ENCODE measurements around the gene ERBIN. TPM values are rescaled to one million over a fixed set of nuclear protein-coding genes. Genes with fewer than 3 reads are reported as not detected.
A peak's percentile ranks its signal among the peaks of the same experiment; 100 is the strongest.

The ERBIN gene
- total and polyA plus RNA-seq, 2 of the 8 experiments (the other 6 are each of a cell fraction or from before 2014, with no cell fraction given) = 7.7 to 33.2 TPM

DNA sequence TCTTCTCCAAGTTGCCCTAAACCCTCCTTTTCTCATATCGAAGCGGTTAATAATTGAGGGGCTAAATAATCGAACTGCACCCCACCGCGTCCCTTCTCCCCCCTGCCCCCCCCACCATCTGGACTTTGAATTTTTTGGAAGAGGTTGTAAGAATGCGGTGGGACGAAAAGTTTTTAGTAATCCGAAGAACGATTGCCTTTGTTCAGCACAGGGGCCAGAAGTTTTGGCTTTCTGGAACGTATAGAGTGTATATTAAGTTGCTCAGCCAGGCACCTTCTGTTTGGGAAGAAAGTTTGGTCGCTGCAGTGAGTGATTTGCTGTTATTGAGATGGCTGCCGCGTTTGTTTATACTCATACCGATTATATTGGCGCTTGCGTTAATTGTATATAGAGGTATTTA, 518 bp downstream of the ERBIN start:
- Histone ChIP-seq H3K27me3 (replicated peaks in 1 of 4; ENCODE audit: control insufficient read depth in 3 of 4, extremely low read depth in 1 of 4, insufficient read depth in 3 of 4, low read length in 3 of 4) (peaks cover 0 to 6% (median 1%) of the 10 kb centered on the region in 4 experiments; a peak in 4 of 7 replicates), H2BK20ac (ENCODE audit: low read length) (no peak overlapping the region), H4K20me1 (replicated peaks in 1 of 2; ENCODE audit: control insufficient read depth in 1 of 2, insufficient read depth in 2 of 2, low read length in 2 of 2) (no peaks in the 10 kb centered on the region), H3K4ac (replicated peaks; ENCODE audit: insufficient read length, low read depth, low read length) (peak overlapping the region; percentile 65), H3K9ac (replicated peaks in 1 of 4; ENCODE audit: extremely low read depth in 1 of 4, low read depth in 3 of 4, low read length in 3 of 4) (peak overlapping the region in 3 of 4 experiments; percentile 95 to 96 (median 95); a peak in 6 of 7 replicates), H3K4me2 (ENCODE audit: insufficient read depth in 1 of 2, low read depth in 2 of 2, low read length in 2 of 2) (peak overlapping the region; percentile 83 to 86), H4K91ac (replicated peaks; ENCODE audit: insufficient read length, low read length) (no peak overlapping the region), H3K79me2 (ENCODE audit: control insufficient read depth in 1 of 2, insufficient read depth in 2 of 2, low read length in 2 of 2) (peaks cover 17 to 57% of the 10 kb centered on the region in 2 experiments; a peak in 3 of 4 replicates), H2BK12ac (ENCODE audit: low read depth, low read length) (no peak overlapping the region), H2AK5ac (ENCODE audit: low read depth, low read length) (no peak overlapping the region), H2BK5ac (ENCODE audit: low read depth, low read length) (peak overlapping the region; percentile 95), H3K14ac (ENCODE audit: insufficient read length) (no peak overlapping the region), H3K36me3 (ENCODE audit: control insufficient read depth in 2 of 4, insufficient read depth in 4 of 4, low read length in 3 of 4) (no peaks in the 10 kb centered on the region), H3K4me1 (replicated peaks in 1 of 4; ENCODE audit: control insufficient read depth in 3 of 4, insufficient read depth in 4 of 4, low read length in 3 of 4) (peaks cover 0 to 3% (median 0%) of the 10 kb centered on the region in 4 experiments; a peak in 1 of 7 replicates), H4K5ac (ENCODE audit: insufficient read length, low read depth, low read length) (peak overlapping the region; percentile 91), H2BK15ac (ENCODE audit: low read length) (no peak overlapping the region; the same call in 1 of the 2 replicates), H3K56ac (replicated peaks; ENCODE audit: insufficient read length, low read depth, low read length) (peak overlapping the region; percentile 19), H3K27ac (ENCODE audit: low read depth, low read length) (peak overlapping the region; percentile 94; the same call in 1 of the 2 replicates), H3K4me3 (ENCODE audit: extremely low read depth in 1 of 4, insufficient read depth in 2 of 4, low read depth in 3 of 4, low read length in 4 of 4) (peak overlapping the region; percentile 80 to 97 (median 96)), H4K8ac (ENCODE audit: extremely low read depth, insufficient read depth, low read length) (no peak overlapping the region), H3K18ac (ENCODE audit: extremely low read depth, low read length) (0 out of 2 replicates have a peak overlapping the region, but pooled peaks have one; percentile 13), H3K23me2 (ENCODE audit: low read depth, low read length) (peaks cover 5% of the 10 kb centered on the region; the same call in 1 of the 2 replicates), H2AFZ (ENCODE audit: low read length) (peak overlapping the region; percentile 6; the same call in 1 of the 2 replicates), H3K23ac (ENCODE audit: insufficient read length) (no peak overlapping the region), H2BK120ac (replicated peaks; ENCODE audit: low read depth, low read length) (no peak overlapping the region), H3K9me3 (ENCODE audit: insufficient read depth in 2 of 2, low read depth in 1 of 2, low read length in 1 of 2) (no peaks in the 10 kb centered on the region), H3K79me1 (ENCODE audit: low read depth, low read length) (no peaks in the 10 kb centered on the region)
- FAIRE-seq (no peak), DNase-seq (ENCODE audit: low read depth in 1 of 2, low spot score in 2 of 2) (no peak)
- 0% methylated on average over 16 of the region's 16 CpGs; no CpG with 5 or more reads in 1 of the 2 experiments for WGBS, 2 experiments (ENCODE audit: extremely low coverage in 1 of 2, insufficient coverage in 1 of 2, insufficient read length in 1 of 2, insufficient replicate concordance in 2 of 2, low coverage in 1 of 2, low lambda C conversion rate in 2 of 2, missing lambda C conversion rate in 1 of 2)
- ChIA-PET POLR2A (ENCODE audit: partially characterized antibody) (interaction anchor here (0.9 to 1.4 kb wide), 7 partner anchors 27 to 217 kb away, joined by 3 to 4 read pairs (median 3); partner anchors contain the start of gene SREK1), CTCF (ENCODE audit: partially characterized antibody) (no interaction called here)
- no peak for TF ChIP-seq NANOG (IDR thresholded peaks at IDR 0.05; ENCODE audit: insufficient read depth, low read depth, low read length, poor library complexity, severe bottlenecking)
- TF ChIP-seq BCL11A (IDR thresholded peaks at IDR 0.05; ENCODE audit: low read depth in 2 of 2, low read length in 2 of 2) = no peak
- no peak for TF ChIP-seq MAFK (IDR thresholded peaks at IDR 0.05; ENCODE audit: low read depth, low read length)
- no peak for TF ChIP-seq CREB1 (IDR thresholded peaks at IDR 0.05)
- TF ChIP-seq SRF (IDR thresholded peaks at IDR 0.05; ENCODE audit: low read depth, low read length) = no peak
- no peak for TF ChIP-seq SIRT6 (IDR thresholded peaks at IDR 0.05; ENCODE audit: low read length)
- TF ChIP-seq CBX5 (IDR thresholded peaks at IDR 0.05; ENCODE audit: low read depth, low read length) = no peak
- TF ChIP-seq POLR2AphosphoS5 (IDR thresholded peaks at IDR 0.05; ENCODE audit: low read depth, low read length) = no peak
- no peak for TF ChIP-seq EZH2 (IDR thresholded peaks at IDR 0.05; ENCODE audit: low read depth, low read length, severe bottlenecking)
